Suppressor macrophage treated with lipopolysaccharide for 1 hour (primary cell): ENCODE results near the gene HYCC1.
A peak's percentile ranks its signal among the peaks of the same experiment; 100 is the strongest.

ENCODE experiments used
- DNase-seq, 3 donors: peaks; one replicate each; pipeline ENCODE4 v3.0.0-alpha.2; 2020 to 2022

Gene HYCC1

GRCh38 chr7:23016345-23017253 lies 2.7 kb upstream of the HYCC1 start:
- DNase-seq, result no peak

DNA sequence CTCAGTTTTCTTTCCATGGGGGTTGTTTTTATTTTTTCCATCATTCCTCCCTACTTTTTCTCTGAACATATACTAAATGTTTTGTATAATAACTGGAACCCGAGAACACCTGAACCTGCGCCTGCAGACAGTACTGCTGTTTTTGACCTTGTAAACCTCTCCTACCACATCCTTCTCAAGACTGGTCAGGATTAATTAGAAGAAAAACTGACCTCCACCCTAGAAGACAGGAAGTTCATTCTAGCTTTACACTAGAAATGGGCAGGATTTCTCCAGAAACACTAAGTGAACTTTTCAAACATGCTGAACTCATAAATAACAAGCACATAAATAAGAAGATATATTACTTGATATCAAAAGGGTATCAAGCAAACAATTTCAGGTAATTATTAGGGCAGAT lies 751 bp upstream of the HYCC1 start:
- no peak for DNase-seq

DNA sequence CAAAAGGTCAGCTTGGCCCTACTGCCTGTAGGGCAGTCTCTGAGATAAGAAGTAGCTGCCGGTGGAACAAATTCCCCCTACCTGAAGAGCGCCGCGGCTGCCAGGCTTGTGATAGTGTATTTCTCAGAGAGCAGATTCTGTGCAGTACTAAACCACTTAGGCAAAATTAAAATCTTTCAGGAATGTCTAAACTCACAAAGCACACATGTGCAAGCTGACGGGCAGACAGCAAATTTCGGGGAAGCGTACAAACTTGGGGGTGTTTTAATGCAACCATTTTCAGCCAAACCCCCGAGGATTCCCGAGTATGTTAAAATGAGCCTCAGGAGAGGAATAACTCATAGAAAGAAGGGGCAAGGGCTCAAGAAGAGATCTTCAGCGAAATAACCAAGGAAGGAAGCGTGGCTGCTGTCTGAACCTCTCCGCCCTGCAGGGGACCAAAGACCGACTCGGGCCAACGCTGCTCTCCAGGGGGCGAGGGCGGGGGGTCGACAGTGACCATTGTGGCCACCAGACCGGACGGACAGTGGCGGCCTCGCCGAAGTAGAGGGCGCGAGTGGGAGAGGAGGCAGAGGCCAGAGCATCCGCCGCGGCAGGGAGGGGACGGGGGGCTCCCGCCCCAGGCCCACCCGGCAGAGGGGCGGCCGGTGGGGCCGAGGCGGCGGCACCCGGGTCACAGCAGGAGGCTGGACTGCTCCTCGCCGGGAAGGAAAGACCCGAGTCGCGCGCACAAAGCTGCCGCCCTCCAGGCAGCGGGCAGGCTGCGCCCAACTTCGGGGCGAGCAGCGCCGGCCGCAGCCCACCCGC lies 819 bp downstream of the HYCC1 start:
- DNase-seq, result peak in 2 of 3 donors; percentile 18 to 42

- DNase-seq, result no peak
These were observed 1.7 kb downstream of the HYCC1 start for GRCh38 chr7:23012186-23012585.

DNA sequence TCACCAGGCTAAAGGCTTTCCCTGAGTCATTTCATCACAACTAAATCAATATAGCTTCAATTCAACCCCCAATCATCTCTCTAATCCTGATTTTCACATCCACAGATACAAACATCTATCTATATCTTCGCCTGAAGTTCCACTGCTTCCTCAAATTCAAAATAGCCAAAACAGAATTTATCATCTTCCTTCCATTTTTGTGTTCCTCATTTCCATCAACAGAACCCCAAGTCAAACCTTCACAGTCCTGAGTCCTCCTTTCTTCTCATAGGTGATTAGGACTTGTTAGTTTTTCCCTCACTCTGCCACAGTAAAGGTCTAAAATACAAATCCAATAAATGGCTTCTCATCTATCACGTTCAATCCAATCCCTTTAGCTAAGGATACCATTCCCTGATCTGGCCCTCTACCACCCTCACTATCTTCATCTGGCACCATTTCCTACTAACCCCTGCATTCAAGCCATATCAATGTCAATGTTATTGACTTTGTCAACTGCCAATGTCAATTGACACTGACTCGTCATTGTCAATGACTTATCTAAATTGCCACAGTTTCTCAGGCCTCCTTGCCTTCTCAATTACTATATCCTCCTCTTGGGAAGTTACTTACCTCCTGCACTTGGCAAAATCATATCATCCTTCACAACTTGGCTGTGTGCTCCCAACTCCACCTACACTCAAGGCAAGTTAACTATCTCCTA lies 2.6 kb downstream of the HYCC1 start:
- no peak for DNase-seq

DNA sequence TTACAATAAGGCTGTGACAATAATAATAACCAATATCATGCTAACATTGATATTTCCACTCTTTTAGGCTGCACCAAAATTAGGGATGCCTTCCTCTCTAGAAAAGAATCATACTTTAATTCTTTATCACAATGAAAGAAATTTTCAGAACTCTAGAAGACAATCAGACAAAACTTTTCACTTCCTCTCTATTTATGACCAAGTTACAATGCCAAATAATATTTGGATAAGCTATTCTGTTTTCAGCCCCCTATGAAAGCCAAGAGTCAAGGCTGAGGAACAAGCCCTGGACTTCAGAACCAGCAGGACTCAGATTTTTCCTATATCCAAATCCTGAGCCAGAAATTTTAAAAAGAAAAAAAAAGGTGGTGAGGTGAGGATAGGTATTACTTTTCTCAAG lies 4.6 kb downstream of the HYCC1 start:
- no peak for DNase-seq

GRCh38 chr7:23004247-23004520 lies 9.7 kb downstream of the HYCC1 start:
- no peak for DNase-seq

GRCh38 chr7:23003505-23004246 lies 10.3 kb downstream of the HYCC1 start:
- no peak for DNase-seq

DNA sequence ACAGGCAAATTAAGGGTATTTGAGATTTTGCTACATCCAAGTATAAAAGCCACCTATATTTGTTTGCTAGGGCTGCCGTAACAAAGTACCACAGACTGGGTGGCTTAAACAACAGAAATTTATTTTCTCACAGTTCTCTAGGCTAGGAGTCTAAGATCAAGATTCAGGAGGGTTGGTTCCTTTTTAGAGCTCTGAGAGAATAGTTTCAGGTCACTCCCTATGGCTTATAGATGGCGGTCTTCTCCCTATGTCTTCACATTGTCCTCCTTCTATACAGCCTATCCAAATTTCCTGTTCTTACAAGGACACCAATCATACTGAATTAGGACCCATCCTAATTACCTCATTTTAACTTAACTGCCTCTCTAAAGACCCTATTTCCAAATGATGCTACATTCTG lies 11.2 kb downstream of the HYCC1 start:
- DNase-seq, result no peak

GRCh38 chr7:23001610-23002009 lies 12.3 kb downstream of the HYCC1 start:
- no peak for DNase-seq

DNA sequence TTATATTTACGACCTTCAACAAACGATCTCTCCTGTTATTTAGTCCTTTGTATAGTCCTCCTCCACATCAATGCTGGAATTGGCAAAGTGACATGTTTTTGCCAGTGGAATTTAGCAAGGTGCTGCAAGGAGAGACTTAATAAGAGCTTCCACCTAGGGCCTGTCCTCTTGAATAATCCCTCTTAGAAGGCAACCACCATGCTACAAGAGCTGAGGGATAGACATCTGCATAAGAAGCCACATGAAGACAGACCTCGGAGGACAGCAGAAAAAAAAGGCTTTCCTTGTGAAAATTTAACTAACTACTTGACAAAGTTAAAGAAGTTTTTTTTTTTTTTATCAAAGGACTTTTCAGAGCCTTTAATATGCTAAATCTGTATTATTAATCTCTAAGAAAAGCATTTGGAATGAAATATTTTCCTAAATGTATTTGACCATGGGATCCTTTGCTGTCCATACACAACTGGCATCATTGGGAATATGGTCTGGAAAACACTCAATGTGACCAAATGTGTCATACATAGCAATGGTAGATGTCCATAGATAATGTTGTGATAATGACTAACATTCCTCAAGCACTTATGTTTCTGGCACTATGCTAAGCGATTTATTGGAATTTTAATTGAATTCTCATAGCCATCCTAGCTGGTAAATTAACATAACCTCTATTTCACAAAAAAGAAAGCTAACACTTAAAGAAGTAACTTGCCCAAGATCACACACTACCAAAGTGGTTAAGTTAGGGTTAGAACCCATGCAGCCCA lies 13.2 kb downstream of the HYCC1 start:
- no peak for DNase-seq

DNA sequence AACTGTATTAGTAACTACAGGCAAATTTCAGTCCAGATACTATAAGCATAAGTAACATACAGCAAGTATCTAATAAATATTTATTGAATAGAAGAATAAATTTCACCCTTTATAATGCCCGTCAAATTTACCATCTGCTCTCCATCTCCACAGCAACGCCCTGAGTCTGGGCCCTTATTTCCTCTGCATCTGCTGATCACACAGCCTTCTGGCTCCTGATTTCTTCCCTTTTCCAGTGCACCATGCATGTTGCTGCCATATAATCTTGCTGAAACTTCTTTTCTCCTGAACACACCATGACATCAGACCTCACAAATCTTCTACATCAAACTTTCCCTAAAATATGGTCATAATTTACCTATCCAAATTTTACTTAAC lies 15.4 kb downstream of the HYCC1 start:
- DNase-seq, result no peak

DNA sequence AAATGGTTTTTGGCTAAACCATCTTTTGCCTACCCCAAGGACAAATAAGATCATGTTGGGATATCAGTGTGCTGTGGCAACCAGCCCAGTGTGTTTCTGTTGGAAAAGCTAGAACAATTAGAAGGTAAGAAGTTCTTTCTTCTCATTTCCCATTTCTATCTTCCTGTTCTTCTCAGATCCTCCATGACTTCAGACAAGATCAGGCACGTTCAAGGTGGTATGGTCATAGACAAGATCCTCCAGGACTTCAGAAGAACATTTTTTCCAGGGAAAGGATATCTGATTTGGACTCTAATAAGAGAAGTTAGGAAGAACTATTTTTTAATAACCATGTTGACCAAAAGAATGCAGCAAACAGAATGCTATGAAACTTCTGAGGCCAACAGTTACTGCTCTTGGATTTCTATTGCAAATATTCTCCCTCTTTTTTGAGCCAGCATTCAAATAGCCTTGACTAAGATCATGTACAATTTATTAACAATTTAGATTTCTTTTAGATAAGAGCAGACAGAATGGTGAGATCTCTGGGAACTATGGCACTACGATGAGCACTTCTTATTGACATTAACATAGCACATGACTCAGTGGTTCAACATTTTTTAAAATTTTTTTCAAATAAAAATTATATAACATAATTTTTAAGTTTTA lies 15.9 kb downstream of the HYCC1 start:
- no peak for DNase-seq

GRCh38 chr7:22996470-22996869 lies 17.5 kb downstream of the HYCC1 start:
- no peak for DNase-seq

GRCh38 chr7:22995011-22995410 lies 18.9 kb downstream of the HYCC1 start:
- DNase-seq, result no peak

GRCh38 chr7:22992874-22993840 lies 20.8 kb downstream of the HYCC1 start:
- DNase-seq, result peak in 1 of 3 donors; percentile 37

- DNase-seq, result peak in 1 of 3 donors; percentile 26
These were observed 23.4 kb downstream of the HYCC1 start for GRCh38 chr7:22990588-22990949.

DNA sequence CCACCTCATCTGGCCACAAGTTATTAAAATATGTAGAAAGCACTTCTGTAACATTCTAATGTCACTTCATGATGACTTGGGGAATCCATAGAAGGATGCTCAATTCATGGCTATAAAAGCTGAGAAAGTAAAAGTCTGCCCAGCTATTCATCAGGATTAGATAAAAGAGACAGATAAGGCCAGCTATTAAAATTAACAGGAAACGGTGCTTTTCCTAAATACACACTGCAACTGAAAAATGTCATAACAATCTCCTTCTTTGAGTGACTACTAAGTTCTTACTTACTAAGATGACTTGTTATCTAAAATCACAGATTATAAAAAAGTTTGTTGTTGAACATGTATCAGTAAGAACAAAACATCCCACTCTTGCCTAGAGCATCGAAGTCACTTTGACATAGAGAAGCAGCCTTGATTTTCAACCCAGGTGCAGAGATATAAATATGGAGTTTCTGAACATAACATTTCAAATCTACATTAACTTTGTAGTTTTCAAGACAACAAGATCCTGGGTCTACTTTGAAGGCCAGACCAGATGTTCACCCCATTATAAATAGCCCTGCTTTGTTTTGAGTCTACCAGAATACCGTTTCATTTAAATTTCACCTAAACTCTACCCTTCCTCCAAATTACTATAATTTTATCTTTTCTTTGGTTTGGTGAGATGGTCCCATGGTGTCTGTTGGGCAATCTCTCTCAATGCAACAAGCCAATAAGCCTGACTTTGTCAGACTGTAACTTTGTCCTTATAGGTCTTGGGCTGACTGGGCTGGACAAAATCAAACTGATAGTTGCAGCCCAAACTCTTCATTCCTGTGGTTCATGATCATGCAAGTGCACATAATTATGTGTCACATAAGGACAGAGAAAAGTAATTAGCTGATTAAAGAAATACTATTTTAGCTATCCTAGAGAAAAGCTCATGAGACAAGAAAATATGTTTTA lies 24.0 kb downstream of the HYCC1 start:
- no peak for DNase-seq

DNA sequence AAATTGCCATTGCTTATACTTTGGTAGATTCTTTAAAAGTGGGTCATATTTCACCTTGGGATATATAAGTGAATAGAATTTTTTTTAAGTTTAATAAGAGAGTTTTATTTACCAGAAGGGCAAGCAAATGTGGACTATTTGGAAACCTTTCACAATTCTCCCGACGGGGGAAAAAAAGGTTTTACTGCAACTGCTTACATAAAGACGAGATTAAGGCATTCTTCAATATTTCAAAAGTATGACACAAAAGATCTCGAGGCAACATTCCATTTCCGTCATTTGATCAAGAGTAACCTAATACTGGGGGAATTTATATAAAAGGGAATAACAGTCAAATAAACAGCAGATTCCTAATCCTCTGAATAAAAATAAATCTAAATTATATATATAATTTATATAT lies 28.5 kb downstream of the HYCC1 start:
- no peak for DNase-seq
